GM13976 (cell line): ENCODE measurements around the gene GSG1L2.

Experiments
- DNase-seq: peaks from one replicate; pipeline ENCODE4 v3.0.0; 2012; ENCODE audit warnings: low spot score
- in situ Hi-C: fragments of 300-500 bp; cut with MboI; formaldehyde crosslinking; loops from one replicate; pipeline ENCODE4 v1.12.0; 2022; ENCODE audit warnings: low sequenced_read_pairs, mixed read lengths, inconsistent platforms; ENCODE audit not compliant: unreplicated experiment
- TF ChIP-seq, protein P1 (sequence below): IDR thresholded peaks from 2 replicates; pipeline ENCODE4 v1.5.1; 2012; ENCODE audit warnings: borderline replicate concordance, mild to moderate bottlenecking; ENCODE audit not compliant: insufficient read depth; ENCODE audit errors: extremely low read depth, missing control alignments, control extremely low read depth

The GSG1L2 gene

GRCh38 chr17:9763643-9764042 is 58.2 kb downstream of the GSG1L2 start:
- no peak for DNase-seq
- in situ Hi-C loops, result no loop called here
- TF ChIP-seq, protein P1, sequence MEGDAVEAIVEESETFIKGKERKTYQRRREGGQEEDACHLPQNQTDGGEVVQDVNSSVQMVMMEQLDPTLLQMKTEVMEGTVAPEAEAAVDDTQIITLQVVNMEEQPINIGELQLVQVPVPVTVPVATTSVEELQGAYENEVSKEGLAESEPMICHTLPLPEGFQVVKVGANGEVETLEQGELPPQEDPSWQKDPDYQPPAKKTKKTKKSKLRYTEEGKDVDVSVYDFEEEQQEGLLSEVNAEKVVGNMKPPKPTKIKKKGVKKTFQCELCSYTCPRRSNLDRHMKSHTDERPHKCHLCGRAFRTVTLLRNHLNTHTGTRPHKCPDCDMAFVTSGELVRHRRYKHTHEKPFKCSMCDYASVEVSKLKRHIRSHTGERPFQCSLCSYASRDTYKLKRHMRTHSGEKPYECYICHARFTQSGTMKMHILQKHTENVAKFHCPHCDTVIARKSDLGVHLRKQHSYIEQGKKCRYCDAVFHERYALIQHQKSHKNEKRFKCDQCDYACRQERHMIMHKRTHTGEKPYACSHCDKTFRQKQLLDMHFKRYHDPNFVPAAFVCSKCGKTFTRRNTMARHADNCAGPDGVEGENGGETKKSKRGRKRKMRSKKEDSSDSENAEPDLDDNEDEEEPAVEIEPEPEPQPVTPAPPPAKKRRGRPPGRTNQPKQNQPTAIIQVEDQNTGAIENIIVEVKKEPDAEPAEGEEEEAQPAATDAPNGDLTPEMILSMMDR, result no peak

DNA sequence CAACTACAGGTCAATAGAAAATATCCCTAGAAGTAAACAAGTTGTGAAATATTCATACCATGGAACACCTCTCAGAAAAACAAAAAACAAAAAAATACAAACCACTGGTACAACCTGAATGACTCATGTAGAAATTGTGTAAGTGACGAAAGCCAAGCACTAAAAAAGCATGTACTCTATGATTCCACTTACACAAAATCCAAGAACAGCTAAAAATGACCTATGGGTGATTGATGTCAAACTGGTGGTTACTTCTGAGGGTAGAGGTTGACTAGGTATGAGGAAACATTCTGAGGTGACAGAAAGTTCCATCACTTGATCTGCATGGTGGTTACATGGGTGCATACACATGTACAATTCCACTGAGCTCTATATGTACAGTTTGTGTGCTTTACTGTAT is 61.6 kb downstream of the GSG1L2 start:
- TF ChIP-seq, protein P1, result no peak
- in situ Hi-C loops, result no loop called here

DNA sequence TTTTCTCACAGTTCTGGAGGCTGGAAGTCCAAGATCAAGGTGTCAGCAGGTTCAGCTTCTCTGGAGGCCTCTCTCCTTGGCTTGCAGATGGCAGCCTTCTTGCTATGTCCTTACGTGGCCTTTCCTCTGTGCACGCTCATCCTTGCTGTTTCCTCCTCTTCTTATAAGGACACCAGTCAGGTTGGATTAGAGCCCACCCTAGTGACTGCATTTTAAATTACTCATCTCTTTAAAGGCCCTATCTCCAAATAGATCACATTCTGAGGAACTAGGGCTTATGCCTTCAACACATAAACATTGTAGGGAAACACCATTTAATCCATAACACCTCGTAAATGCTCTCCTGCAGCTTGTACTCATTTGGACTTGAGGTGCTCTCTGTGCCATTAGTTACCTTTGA is 66.8 kb downstream of the GSG1L2 start:
- DNase-seq, result no peak
- TF ChIP-seq, protein P1, result no peak
- in situ Hi-C loops, result no loop called here

More for the DNA sequence above, 61.6 kb downstream of the GSG1L2 start:
- DNase-seq, result no peak
